ENCODE data around the gene MROH8.
"Not testable (repeated sequence)": the region's sequence is repeated elsewhere in the genome, so short reads cannot be mapped to it uniquely, and the experiment has no call there.

MROH8 gene

GRCh38 chr20:37154684-37155298 lies 24.6 kb downstream of the MROH8 start:
- DNase-seq (ENCODE audit: low spot score): no peak

- no peak for DNase-seq (ENCODE audit: low spot score)
Observed at GRCh38 chr20:37152284-37152683, 27.1 kb downstream of the MROH8 start.

- no peak for DNase-seq (ENCODE audit: low spot score)
Observed at GRCh38 chr20:37151529-37151928, 27.8 kb downstream of the MROH8 start.

- DNase-seq (ENCODE audit: low spot score): not testable (repeated sequence)
Observed at GRCh38 chr20:37150864-37151263, 28.5 kb downstream of the MROH8 start.

GRCh38 chr20:37147250-37147649 lies 32.1 kb downstream of the MROH8 start:
- no peak for DNase-seq (ENCODE audit: low spot score)

- no peak for DNase-seq (ENCODE audit: low spot score)
Observed at GRCh38 chr20:37144856-37145404, 34.4 kb downstream of the MROH8 start.

- no peak for DNase-seq (ENCODE audit: low spot score)
Observed at GRCh38 chr20:37142708-37143107, 36.6 kb downstream of the MROH8 start.

- DNase-seq (ENCODE audit: low spot score): no peak
Observed at GRCh38 chr20:37137547-37137946, 41.8 kb downstream of the MROH8 start.

- no peak for DNase-seq (ENCODE audit: low spot score)
Observed at GRCh38 chr20:37133952-37134351, 45.4 kb downstream of the MROH8 start.

- DNase-seq (ENCODE audit: low spot score): no peak
Observed at GRCh38 chr20:37131486-37131885, 47.9 kb downstream of the MROH8 start.

- no peak for DNase-seq (ENCODE audit: low spot score)
Observed at GRCh38 chr20:37128803-37129202, 50.5 kb downstream of the MROH8 start.

- not testable (repeated sequence) for DNase-seq (ENCODE audit: low spot score)
Observed at GRCh38 chr20:37126290-37126689, 53.1 kb downstream of the MROH8 start.

GRCh38 chr20:37123441-37123840 lies 55.9 kb downstream of the MROH8 start:
- DNase-seq (ENCODE audit: low spot score): no peak

GRCh38 chr20:37120497-37120896 lies 58.9 kb downstream of the MROH8 start:
- no peak for DNase-seq (ENCODE audit: low spot score)

GRCh38 chr20:37119356-37120036 lies 59.9 kb downstream of the MROH8 start:
- DNase-seq (ENCODE audit: low spot score): no peak

GRCh38 chr20:37114012-37114411 lies 65.3 kb downstream of the MROH8 start:
- no peak for DNase-seq (ENCODE audit: low spot score)

GRCh38 chr20:37111926-37112455 lies 67.4 kb downstream of the MROH8 start:
- DNase-seq (ENCODE audit: low spot score): no peak

- DNase-seq (ENCODE audit: low spot score): no peak
Observed at GRCh38 chr20:37108676-37109075, 70.7 kb downstream of the MROH8 start.

GRCh38 chr20:37102571-37102970 lies 76.8 kb downstream of the MROH8 start:
- DNase-seq (ENCODE audit: low spot score): no peak

- no peak for DNase-seq (ENCODE audit: low spot score)
Observed at GRCh38 chr20:37096415-37097041, 82.8 kb downstream of the MROH8 start.

- peak; percentile 93 for DNase-seq (ENCODE audit: low spot score)
Observed at GRCh38 chr20:37095599-37096414, 83.5 kb downstream of the MROH8 start, which contains the start of gene RBL1. RBL1 (minus strand) TSS chr20:37095997; CDS start chr20:37095928, 69 bp downstream.

- DNase-seq (ENCODE audit: low spot score): peak; percentile 30
Observed at GRCh38 chr20:37095108-37095598, 84.2 kb downstream of the MROH8 start.
